T47D (cell line): ENCODE data around the gene RNF225.
A peak's percentile ranks its signal among the peaks of the same experiment; 100 is the strongest.

Source experiments
- DNase-seq, 2 experiments: peaks; one replicate each; pipeline versions ENCODE4 v3.0.0 to v3.0.0-alpha.2; 2011 to 2012; ENCODE audit warnings: low read depth in 1 of 2, low spot score in 1 of 2
- JUND ChIP-seq: IDR thresholded peaks from 2 replicates; pipeline ENCODE4 v1.6.1; 2012; ENCODE audit warnings: low read depth
- in situ Hi-C: cut with HindIII; loops from 2 replicates; pipeline ENCODE4 v1.10.0; 2016; ENCODE audit warnings: low sequenced_read_pairs, low pct_unique_long_range_greater_than_20kb

RNF225 gene

GRCh38 chr19:58385891-58386575 is 9.4 kb upstream of the RNF225 start:
- DNase-seq = no peak
- TF ChIP-seq JUND = no peak
- in situ Hi-C loops = no loop called here

- in situ Hi-C loops = no loop called here
- DNase-seq = peak; percentile 92 to 97
- TF ChIP-seq JUND = 0 out of 2 replicates have a peak, but pooled peaks have one; percentile 9
Observed at GRCh38 chr19:58386576-58387337, 8.7 kb upstream of the RNF225 start, which contains the start of gene RPS5. TSS of gene RPS5 (plus strand) at chr19:58387269. CDS start at chr19:58388138, 869 bp downstream.

GRCh38 chr19:58387338-58388174 is 7.9 kb upstream of the RNF225 start:
- in situ Hi-C loops = no loop called here
- TF ChIP-seq JUND = no peak
- DNase-seq = no peak

- in situ Hi-C loops = no loop called here
- no peak for TF ChIP-seq JUND
- DNase-seq = no peak
Observed at GRCh38 chr19:58388175-58388526, 7.3 kb upstream of the RNF225 start.

- TF ChIP-seq JUND = no peak
- DNase-seq = no peak
- in situ Hi-C loops = no loop called here
Observed at GRCh38 chr19:58392945-58393724, 2.3 kb upstream of the RNF225 start.

GRCh38 chr19:58393725-58394033 is 1.8 kb upstream of the RNF225 start:
- in situ Hi-C loops = no loop called here
- no peak for TF ChIP-seq JUND
- no peak for DNase-seq

GRCh38 chr19:58394821-58395219 is 636 bp upstream of the RNF225 start:
- no peak for DNase-seq
- no peak for TF ChIP-seq JUND
- in situ Hi-C loops = no loop called here

- DNase-seq = no peak
- TF ChIP-seq JUND = no peak
- in situ Hi-C loops = no loop called here
Observed at GRCh38 chr19:58395979-58396627, 647 bp downstream of the RNF225 start.

GRCh38 chr19:58396691-58397532 is 1.5 kb downstream of the RNF225 start:
- TF ChIP-seq JUND = no peak
- no peak for DNase-seq
- in situ Hi-C loops = no loop called here

GRCh38 chr19:58397533-58398037 is 2.1 kb downstream of the RNF225 start:
- no peak for DNase-seq
- no peak for TF ChIP-seq JUND
- in situ Hi-C loops = no loop called here

GRCh38 chr19:58398087-58398486 is 2.6 kb downstream of the RNF225 start:
- TF ChIP-seq JUND = no peak
- no peak for DNase-seq
- in situ Hi-C loops = no loop called here
